ENCODE measurements around the gene MAL. TPM values are rescaled to one million over a fixed set of nuclear protein-coding genes. Genes with fewer than 3 reads are reported as not detected.

The MAL gene
- total RNA-seq, 1 experiment from 2014 or later: not detected

- ChIA-PET CTCF (interaction anchor here (1.5 kb wide), 1 partner anchor 38 kb away, joined by 6 read pairs; no protein-coding TSS in a partner anchor), POLR2A (interaction anchor here (1.2 kb wide), 1 partner anchor 55 kb away, joined by 3 read pairs; no protein-coding TSS in a partner anchor)
- Mint-ChIP-seq H3K4me1 (ENCODE audit: insufficient read depth, unreplicated experiment) (no peaks in the 10 kb centered on the region), H3K9me3 (ENCODE audit: unreplicated experiment) (no peaks in the 10 kb centered on the region), H3K36me3 (ENCODE audit: insufficient read depth, unreplicated experiment) (no peaks in the 10 kb centered on the region), H3K4me3 (ENCODE audit: unreplicated experiment) (no peak overlapping the region), H3K27me3 (ENCODE audit: insufficient read depth, unreplicated experiment) (peaks cover 54% of the 10 kb centered on the region), H3K27ac (ENCODE audit: low read depth, unreplicated experiment) (no peak overlapping the region)
- DNase-seq (ENCODE audit: unreplicated experiment): no peak
- no TSS peak for BruUV-seq (replicated peaks)
- no peak for TF ChIP-seq CTCF (IDR thresholded peaks at IDR 0.05; ENCODE audit: unreplicated experiment)
- intact Hi-C loops (cut with micrococcal nuclease): no loop called here
These were observed 35.1 kb downstream of the MAL start for GRCh38 chr2:95060446-95061118.

- Mint-ChIP-seq H3K27me3 (ENCODE audit: insufficient read depth, unreplicated experiment) (peaks cover 50% of the 10 kb centered on the region), H3K27ac (ENCODE audit: low read depth, unreplicated experiment) (no peak overlapping the region), H3K36me3 (ENCODE audit: insufficient read depth, unreplicated experiment) (no peaks in the 10 kb centered on the region), H3K4me3 (ENCODE audit: unreplicated experiment) (no peak overlapping the region), H3K4me1 (ENCODE audit: insufficient read depth, unreplicated experiment) (no peaks in the 10 kb centered on the region), H3K9me3 (ENCODE audit: unreplicated experiment) (no peaks in the 10 kb centered on the region)
- BruUV-seq (replicated peaks): no TSS peak
- ChIA-PET CTCF (interaction anchor here (1.5 kb wide), 1 partner anchor 38 kb away, joined by 6 read pairs; no protein-coding TSS in a partner anchor), POLR2A (interaction anchor here (1.2 kb wide), 1 partner anchor 54 kb away, joined by 3 read pairs; no protein-coding TSS in a partner anchor)
- TF ChIP-seq CTCF (IDR thresholded peaks at IDR 0.05; ENCODE audit: unreplicated experiment): no peak
- intact Hi-C loops (cut with micrococcal nuclease): no loop called here
- no peak for DNase-seq (ENCODE audit: unreplicated experiment)
These were observed 35.6 kb downstream of the MAL start for GRCh38 chr2:95061119-95061512.

- H3K9me3 Mint-ChIP-seq (ENCODE audit: unreplicated experiment): no peaks in the 10 kb centered on the region
- no TSS peak for BruUV-seq (replicated peaks)
- CTCF ChIA-PET: interaction anchor here (1.1 to 3.6 kb wide), 4 partner anchors 16 to 39 kb away, joined by 5 to 63 read pairs (median 6); no protein-coding TSS in a partner anchor
- TF ChIP-seq CTCF (IDR thresholded peaks at IDR 0.05; ENCODE audit: unreplicated experiment): no peak
- no peak for DNase-seq (ENCODE audit: unreplicated experiment)
- no peaks in the 10 kb centered on the region for H3K4me1 Mint-ChIP-seq (ENCODE audit: insufficient read depth, unreplicated experiment)
- POLR2A ChIA-PET: interaction anchor here (1.1 to 1.2 kb wide), 2 partner anchors 9 to 54 kb away, joined by 3 read pairs; no protein-coding TSS in a partner anchor
- no peak overlapping the region for H3K27ac Mint-ChIP-seq (ENCODE audit: low read depth, unreplicated experiment)
- H3K27me3 Mint-ChIP-seq (ENCODE audit: insufficient read depth, unreplicated experiment): peaks cover 50% of the 10 kb centered on the region
- intact Hi-C loops (cut with micrococcal nuclease): no loop called here
- H3K36me3 Mint-ChIP-seq (ENCODE audit: insufficient read depth, unreplicated experiment): no peaks in the 10 kb centered on the region
- H3K4me3 Mint-ChIP-seq (ENCODE audit: unreplicated experiment): no peak overlapping the region
These were observed 36.2 kb downstream of the MAL start for GRCh38 chr2:95061601-95062183.

All from MCF 10A (cell line).